Hepatic stellate cell (primary cell): Measurements from ENCODE around the gene TMED5.

Experiments
- DNase-seq: peaks from one replicate; pipeline ENCODE4 v3.0.0; 2011; ENCODE audit warnings: low spot score

The TMED5 gene

GRCh38 chr1:93123201-93123783 lies 56.9 kb downstream of the TMED5 start:
- no peak for DNase-seq

- no peak for DNase-seq
Measured at GRCh38 chr1:93120614-93121013, 59.6 kb downstream of the TMED5 start.

GRCh38 chr1:93114391-93114790 lies 65.8 kb downstream of the TMED5 start:
- no peak for DNase-seq

- no peak for DNase-seq
Measured at GRCh38 chr1:93113127-93113526, 67.1 kb downstream of the TMED5 start.

GRCh38 chr1:93111561-93111960 lies 68.7 kb downstream of the TMED5 start:
- DNase-seq, result no peak

- DNase-seq, result no peak
Measured at GRCh38 chr1:93111065-93111464, 69.1 kb downstream of the TMED5 start.

GRCh38 chr1:93109578-93109977 lies 70.6 kb downstream of the TMED5 start:
- no peak for DNase-seq

GRCh38 chr1:93108335-93108734 lies 71.9 kb downstream of the TMED5 start:
- DNase-seq, result no peak

- DNase-seq, result no peak
Measured at GRCh38 chr1:93107395-93107794, 72.8 kb downstream of the TMED5 start.

- DNase-seq, result no peak
Measured at GRCh38 chr1:93106226-93106625, 74.0 kb downstream of the TMED5 start.

GRCh38 chr1:93102142-93102541 lies 78.1 kb downstream of the TMED5 start:
- DNase-seq, result no peak
